IMR-90 (cell line): ENCODE measurements around the gene CFAP298. TPM values are rescaled to one million over a fixed set of nuclear protein-coding genes. Genes with fewer than 3 reads are reported as not detected.

Experiments
- ATAC-seq: fragments of 200-7000 bp; cut with Tn5 transposase; 2 replicates; pipeline ENCODE4 v1.9.1; 2020; ENCODE audit warnings: low read depth, mild to moderate bottlenecking, moderate library complexity
- BruUV-seq: library from RNA; stranded (reverse); fragments of 400-500 nt; replicated peaks from 2 replicates; lab custom pipeline; 2021; lab: Mats Ljungman, UMichigan
- CTCF ChIA-PET: fragments of 300-600 bp; formaldehyde crosslinking; extraction: SDS; loops from one replicate; lab custom pipeline; 2021; ENCODE audit warnings: antibody characterized with exemption; lab: Yijun Ruan, JAX
- POLR2A ChIA-PET: fragments of 300-600 bp; sonication (Branson Sonifier 250); formaldehyde crosslinking; loops from one replicate; lab custom pipeline; 2022; ENCODE audit warnings: antibody characterized with exemption; ENCODE audit not compliant: unreplicated experiment; lab: Charles Lee
- DNase-seq: peaks from one replicate; pipeline ENCODE4 v3.0.0; 2013
- H2AFZ ChIP-seq: replicated peaks from 2 replicates; pipeline ENCODE3; 2013; ENCODE audit warnings: low read length, mild to moderate bottlenecking; ENCODE audit not compliant: poor library complexity
- H2AK5ac ChIP-seq: 2 replicates; pipeline ENCODE4 v1.6.1; 2013; ENCODE audit warnings: low read depth, low read length, inconsistent platforms
- H2AK9ac ChIP-seq: replicated peaks from 2 replicates; pipeline ENCODE3; 2013; ENCODE audit warnings: mild to moderate bottlenecking, low read depth, low read length, moderate library complexity; ENCODE audit not compliant: poor library complexity
- H2BK120ac ChIP-seq: 2 replicates; pipeline ENCODE4 v1.6.1; 2013; ENCODE audit warnings: low read depth, low read length, inconsistent platforms
- H2BK15ac ChIP-seq: 3 replicates; pipeline ENCODE4 v1.6.1; 2013; ENCODE audit warnings: low read depth, low read length, inconsistent platforms
- H2BK20ac ChIP-seq: 2 replicates; pipeline ENCODE4 v1.6.1; 2013; ENCODE audit warnings: low read depth, mild to moderate bottlenecking, inconsistent platforms, low read length, moderate library complexity
- H2BK5ac ChIP-seq: 2 replicates; pipeline ENCODE4 v1.6.1; 2013; ENCODE audit warnings: mild to moderate bottlenecking, low read depth, low read length, inconsistent platforms; ENCODE audit not compliant: poor library complexity, severe bottlenecking
- H3K14ac ChIP-seq: replicated peaks from 2 replicates; pipeline ENCODE4 v1.6.1; 2013; ENCODE audit warnings: low read depth, low read length, inconsistent platforms
- H3K18ac ChIP-seq: 2 replicates; pipeline ENCODE4 v1.6.1; 2013; ENCODE audit warnings: low read depth, low read length, control low read depth
- H3K23ac ChIP-seq: 2 replicates; pipeline ENCODE4 v1.6.1; 2013; ENCODE audit warnings: low read depth, low read length, inconsistent platforms
- H3K27ac ChIP-seq: 2 replicates; pipeline ENCODE4 v1.5.1; 2013; ENCODE audit warnings: mild to moderate bottlenecking, control low read depth, low read length; ENCODE audit not compliant: insufficient read depth
- H3K27me3 ChIP-seq: 2 replicates; pipeline ENCODE4 v1.6.1; 2013; ENCODE audit warnings: low read length; ENCODE audit not compliant: control insufficient read depth, insufficient read depth
- H3K36me3 ChIP-seq: 2 replicates; pipeline ENCODE4 v1.6.1; 2013; ENCODE audit warnings: low read length, mixed read lengths; ENCODE audit not compliant: control insufficient read depth, insufficient read depth
- H3K4ac ChIP-seq: 2 replicates; pipeline ENCODE4 v1.6.1; 2013; ENCODE audit warnings: low read depth, low read length, inconsistent platforms
- H3K4me1 ChIP-seq: 2 replicates; pipeline ENCODE4 v1.6.1; 2013; ENCODE audit warnings: low read length, mixed read lengths; ENCODE audit not compliant: control insufficient read depth, insufficient read depth
- H3K4me2 ChIP-seq: 2 replicates; pipeline ENCODE4 v1.6.1; 2013; ENCODE audit warnings: low read depth, mild to moderate bottlenecking, control low read depth, low read length, moderate library complexity
- H3K4me3 ChIP-seq: 2 replicates; pipeline ENCODE4 v1.5.1; 2013; ENCODE audit warnings: low read depth, mild to moderate bottlenecking, control low read depth, low read length, moderate library complexity; ENCODE audit not compliant: insufficient read depth
- H3K56ac ChIP-seq: 2 replicates; pipeline ENCODE4 v1.6.1; 2013; ENCODE audit warnings: low read length, inconsistent platforms; ENCODE audit not compliant: insufficient read depth; ENCODE audit errors: extremely low read depth
- H3K79me1 ChIP-seq, 2 experiments: 2 replicates each; pipeline ENCODE4 v1.6.1; 2013; ENCODE audit warnings: low read length in 2 of 2, inconsistent platforms in 1 of 2, low read depth in 1 of 2
- H3K9ac ChIP-seq: 2 replicates; pipeline ENCODE4 v1.6.1; 2013; ENCODE audit warnings: low read depth, low read length, control low read depth
- H3K9me1 ChIP-seq: 2 replicates; pipeline ENCODE4 v1.6.1; 2013; ENCODE audit warnings: low read length, inconsistent platforms; ENCODE audit not compliant: insufficient read depth
- H3K9me3 ChIP-seq: 2 replicates; pipeline ENCODE4 v1.6.1; 2013; ENCODE audit warnings: low read length; ENCODE audit not compliant: control insufficient read depth, insufficient read depth
- H4K20me1 ChIP-seq: 2 replicates; pipeline ENCODE4 v1.6.1; 2013; ENCODE audit warnings: low read length, inconsistent platforms; ENCODE audit not compliant: insufficient read depth
- H4K5ac ChIP-seq: 2 replicates; pipeline ENCODE4 v1.6.1; 2013; ENCODE audit warnings: mild to moderate bottlenecking, low read depth, low read length, control low read depth
- H4K8ac ChIP-seq, 2 experiments: 2 replicates each; pipeline ENCODE4 v1.6.1; 2013; ENCODE audit warnings: low read depth in 2 of 2, low read length in 2 of 2, control low read depth in 1 of 2, inconsistent platforms in 1 of 2
- H4K91ac ChIP-seq: 2 replicates; pipeline ENCODE4 v1.6.1; 2013; ENCODE audit warnings: low read depth, low read length, inconsistent platforms; ENCODE audit not compliant: insufficient read depth
- BHLHE40 ChIP-seq: fragments of 150-350 bp; IDR thresholded peaks from 2 replicates; pipeline ENCODE4 v1.6.1; 2016; ENCODE audit warnings: mild to moderate bottlenecking, low read depth, low read length
- CEBPB ChIP-seq: IDR thresholded peaks from 2 replicates; pipeline ENCODE4 v1.6.1; 2012; ENCODE audit warnings: low read depth, low read length, improper control_type of control experiment
- CHD1 ChIP-seq: IDR thresholded peaks from 2 replicates; pipeline ENCODE4 v1.6.1; 2012; ENCODE audit warnings: low read depth, low read length, improper control_type of control experiment
- ELK1 ChIP-seq: fragments of 150-350 bp; IDR thresholded peaks from 2 replicates; pipeline ENCODE4 v1.6.1; 2016; ENCODE audit warnings: low read depth, mild to moderate bottlenecking, low read length, moderate library complexity, borderline replicate concordance
- FOS ChIP-seq: fragments of 150-350 bp; IDR thresholded peaks from 2 replicates; pipeline ENCODE4 v1.6.1; 2016; ENCODE audit warnings: low read depth, low read length
- MAFK ChIP-seq: IDR thresholded peaks from 2 replicates; pipeline ENCODE4 v1.6.1; 2012; ENCODE audit warnings: low read depth, low read length, improper control_type of control experiment
- MAZ ChIP-seq: IDR thresholded peaks from 2 replicates; pipeline ENCODE4 v1.6.1; 2012; ENCODE audit warnings: low read depth, mild to moderate bottlenecking, low read length, improper control_type of control experiment, moderate library complexity, borderline replicate concordance
- MXI1 ChIP-seq: IDR thresholded peaks from 2 replicates; pipeline ENCODE4 v1.6.1; 2012; ENCODE audit warnings: low read depth, mild to moderate bottlenecking, low read length, moderate library complexity, borderline replicate concordance
- NFE2L2 ChIP-seq: fragments of 150-350 bp; IDR thresholded peaks from 2 replicates; pipeline ENCODE4 v1.6.1; 2016; ENCODE audit warnings: low read depth, mild to moderate bottlenecking, low read length
- POLR2A ChIP-seq: IDR thresholded peaks from 2 replicates; pipeline ENCODE4 v1.6.1; 2012; ENCODE audit warnings: mild to moderate bottlenecking, low read depth, low read length
- RAD21 ChIP-seq: IDR thresholded peaks from 2 replicates; pipeline ENCODE4 v1.6.1; 2012; ENCODE audit warnings: low read length, improper control_type of control experiment
- RCOR1 ChIP-seq: IDR thresholded peaks from 2 replicates; pipeline ENCODE4 v1.6.1; 2012; ENCODE audit warnings: mild to moderate bottlenecking, low read length, improper control_type of control experiment; ENCODE audit not compliant: insufficient replicate concordance
- RFX5 ChIP-seq: IDR thresholded peaks from 2 replicates; pipeline ENCODE4 v1.8.0; 2012; ENCODE audit warnings: low read depth, mild to moderate bottlenecking, low read length, moderate library complexity
- SMC3 ChIP-seq: fragments of 150-350 bp; IDR thresholded peaks from 2 replicates; pipeline ENCODE4 v1.6.1; 2016; ENCODE audit warnings: low read depth, mild to moderate bottlenecking, antibody characterized with exemption, low read length, moderate library complexity
- WGBS, 2 experiments: methylation state at CpG; one replicate each; pipeline versions ENCODE4 v1.1.5 to v1.1.7; 2013; ENCODE audit warnings: missing lambda C conversion rate in 2 of 2; ENCODE audit not compliant: insufficient read length in 1 of 2; ENCODE audit errors: extremely low coverage in 2 of 2; 5-methylcytosine and 5-hydroxymethylcytosine counted together
- dilution Hi-C: fragments of 300-500 bp; cut with HindIII; formaldehyde crosslinking; loops from one replicate; pipeline ENCODE4 v1.14.3; 2018; ENCODE audit warnings: low sequenced_read_pairs; ENCODE audit not compliant: unreplicated experiment
- in situ Hi-C: fragments of 300-500 bp; cut with MboI; formaldehyde crosslinking; loops from 3 replicates; pipeline ENCODE4 v1.14.3; 2019; ENCODE audit warnings: low sequenced_read_pairs, inconsistent platforms, mixed read lengths
- intact Hi-C: fragments of 100-400 bp; cut with micrococcal nuclease; formaldehyde crosslinking; loops from 2 replicates; pipeline ENCODE4 v1.10.0; 2022
- polyA plus RNA-seq, 3 experiments: library from polyadenylated mRNA; depleted of rRNA; stranded (reverse); fragments of >200 nt; gene quantifications; 2 replicates each; pipeline ENCODE4 v1.2.3, GENCODE V29; 2012; ENCODE audit warnings: low replicate concordance in 1 of 3
- total RNA-seq: library from RNA; depleted of rRNA; stranded (reverse); fragments of >200 nt; gene quantifications from 2 replicates; pipeline ENCODE4 v1.2.3, GENCODE V29; 2012
- TF ChIP-seq, protein P1 (sequence below): conservative IDR thresholded peaks from 2 replicates; pipeline ENCODE4 v1.5.1; 2012; ENCODE audit warnings: mild to moderate bottlenecking, low read depth, low read length, improper control_type of control experiment
- TF ChIP-seq, protein P2 (sequence below): fragments of 150-350 bp; IDR thresholded peaks from 2 replicates; pipeline ENCODE4 v1.6.1; 2017; ENCODE audit warnings: mild to moderate bottlenecking, antibody characterized with exemption, low read length, low read depth

The CFAP298 gene
- total and polyA plus RNA-seq, 2 of the 4 experiments (the other 2 are of a cell fraction), result 8.1 to 25.7 TPM

- Histone ChIP-seq H4K91ac (no peak overlapping the region), H2BK20ac (no peak overlapping the region), H3K36me3 (peaks cover 44% of the 10 kb centered on the region), H3K14ac (no peak overlapping the region), H2AK9ac (no peak overlapping the region), H3K4me2 (no peak overlapping the region), H2AFZ (no peak overlapping the region), H3K9me1 (no peaks in the 10 kb centered on the region), H3K4me1 (no peaks in the 10 kb centered on the region), H3K4ac (no peak overlapping the region), H3K27ac (no peak overlapping the region), H3K9ac (no peak overlapping the region), H4K20me1 (no peaks in the 10 kb centered on the region), H2BK120ac (no peak overlapping the region), H3K9me3 (no peaks in the 10 kb centered on the region), H2BK5ac (no peak overlapping the region), H4K5ac (no peak overlapping the region), H3K4me3 (no peak overlapping the region), H3K79me1 (no peaks in the 10 kb centered on the region), H3K56ac (no peak overlapping the region), H2AK5ac (no peak overlapping the region), H3K27me3 (no peaks in the 10 kb centered on the region), H3K18ac (no peak overlapping the region), H4K8ac (no peak overlapping the region), H2BK15ac (no peak overlapping the region), H3K23ac (no peak overlapping the region)
- in situ Hi-C loops (loop anchor here (5.0 kb wide), 1 partner anchor 200 kb away; no protein-coding TSS in a partner anchor), dilution Hi-C loops (no loop called here), intact Hi-C loops (no loop called here)
- WGBS, 2 experiments, result 97% methylated on average over 4 of the region's 6 CpGs; no CpG with 5 or more reads in 1 of the 2 experiments
- TF ChIP-seq MAFK (no peak), FOS (no peak), ELK1 (no peak), CEBPB (no peak), BHLHE40 (no peak), CHD1 (no peak), NFE2L2 (no peak), RCOR1 (no peak), POLR2A (no peak), MXI1 (no peak), MAZ (no peak), SMC3 (no peak), RFX5 (no peak), RAD21 (no peak)
- TF ChIP-seq, protein P1, sequence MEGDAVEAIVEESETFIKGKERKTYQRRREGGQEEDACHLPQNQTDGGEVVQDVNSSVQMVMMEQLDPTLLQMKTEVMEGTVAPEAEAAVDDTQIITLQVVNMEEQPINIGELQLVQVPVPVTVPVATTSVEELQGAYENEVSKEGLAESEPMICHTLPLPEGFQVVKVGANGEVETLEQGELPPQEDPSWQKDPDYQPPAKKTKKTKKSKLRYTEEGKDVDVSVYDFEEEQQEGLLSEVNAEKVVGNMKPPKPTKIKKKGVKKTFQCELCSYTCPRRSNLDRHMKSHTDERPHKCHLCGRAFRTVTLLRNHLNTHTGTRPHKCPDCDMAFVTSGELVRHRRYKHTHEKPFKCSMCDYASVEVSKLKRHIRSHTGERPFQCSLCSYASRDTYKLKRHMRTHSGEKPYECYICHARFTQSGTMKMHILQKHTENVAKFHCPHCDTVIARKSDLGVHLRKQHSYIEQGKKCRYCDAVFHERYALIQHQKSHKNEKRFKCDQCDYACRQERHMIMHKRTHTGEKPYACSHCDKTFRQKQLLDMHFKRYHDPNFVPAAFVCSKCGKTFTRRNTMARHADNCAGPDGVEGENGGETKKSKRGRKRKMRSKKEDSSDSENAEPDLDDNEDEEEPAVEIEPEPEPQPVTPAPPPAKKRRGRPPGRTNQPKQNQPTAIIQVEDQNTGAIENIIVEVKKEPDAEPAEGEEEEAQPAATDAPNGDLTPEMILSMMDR, result no peak
- TF ChIP-seq, protein P2, sequence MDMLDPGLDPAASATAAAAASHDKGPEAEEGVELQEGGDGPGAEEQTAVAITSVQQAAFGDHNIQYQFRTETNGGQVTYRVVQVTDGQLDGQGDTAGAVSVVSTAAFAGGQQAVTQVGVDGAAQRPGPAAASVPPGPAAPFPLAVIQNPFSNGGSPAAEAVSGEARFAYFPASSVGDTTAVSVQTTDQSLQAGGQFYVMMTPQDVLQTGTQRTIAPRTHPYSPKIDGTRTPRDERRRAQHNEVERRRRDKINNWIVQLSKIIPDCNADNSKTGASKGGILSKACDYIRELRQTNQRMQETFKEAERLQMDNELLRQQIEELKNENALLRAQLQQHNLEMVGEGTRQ, result no peak
- ATAC-seq, result no peak
- POLR2A ChIA-PET, result interaction anchor here (0.6 kb wide), 1 partner anchor 191 kb away, joined by 3 read pairs; no protein-coding TSS in a partner anchor
- DNase-seq, result no peak
- CTCF ChIA-PET, result interaction anchor here (2.9 kb wide), 1 partner anchor 9 kb away, joined by 26 read pairs; the partner anchor contains the start of gene CFAP298
- BruUV-seq, result no TSS peak
Observed at GRCh38 chr21:32602099-32602498, 10.1 kb downstream of the CFAP298 start.
